HepG2 (cell line): ENCODE measurements around the gene EIF4G2. TPM values are rescaled to one million over a fixed set of nuclear protein-coding genes. Genes with fewer than 3 reads are reported as not detected.

Experiments used
- AKNA ChIP-seq: sonication (generic); formaldehyde crosslinking; IDR thresholded peaks from 2 replicates; pipeline ENCODE4 v1.4.0; 2020; ENCODE audit warnings: missing genetic modification reagents, borderline replicate concordance
- ARNT ChIP-seq: fragments of 450-650 bp; IDR thresholded peaks from 2 replicates; pipeline ENCODE4 v1.6.1; 2017
- FOXP4 ChIP-seq: sonication (generic); formaldehyde crosslinking; IDR thresholded peaks from 2 replicates; pipeline ENCODE4 v1.4.0; 2020; ENCODE audit warnings: missing genetic modification reagents
- GATA4 ChIP-seq: sonication (generic); IDR thresholded peaks from 2 replicates; pipeline ENCODE4 v1.6.1; 2016; ENCODE audit warnings: antibody characterized with exemption, low read depth, borderline replicate concordance
- NCOA2 ChIP-seq: sonication (generic); formaldehyde crosslinking; IDR thresholded peaks from 2 replicates; pipeline ENCODE4 v1.8.0; 2022; ENCODE audit warnings: inconsistent platforms
- PREB ChIP-seq: sonication (generic); formaldehyde crosslinking; IDR thresholded peaks from 2 replicates; pipeline ENCODE4 v1.4.0; 2020; ENCODE audit warnings: missing genetic modification reagents
- RBFOX2 ChIP-seq: fragments of 200-400 bp; formaldehyde crosslinking; IDR thresholded peaks from 2 replicates; pipeline ENCODE4 v1.6.1; 2017; ENCODE audit warnings: low read depth, mild to moderate bottlenecking, low read length
- RFX3 ChIP-seq: IDR thresholded peaks from 2 replicates; pipeline ENCODE4 v1.6.1; 2016; ENCODE audit warnings: missing biosample characterization, missing genetic modification reagents
- ZBTB21 ChIP-seq: sonication (generic); formaldehyde crosslinking; IDR thresholded peaks from 2 replicates; pipeline ENCODE4 v1.4.0; 2020; ENCODE audit warnings: missing genetic modification reagents
- ZBTB49 ChIP-seq: sonication (generic); formaldehyde crosslinking; IDR thresholded peaks from 2 replicates; pipeline ENCODE4 v1.4.0; 2020; ENCODE audit warnings: missing genetic modification reagents, borderline replicate concordance
- ZFYVE20 ChIP-seq: sonication (generic); formaldehyde crosslinking; IDR thresholded peaks from 2 replicates; pipeline ENCODE4 v1.8.0; 2023; ENCODE audit warnings: low read depth, mild to moderate bottlenecking, moderate library complexity, missing genetic modification reagents, borderline replicate concordance
- ZKSCAN1 ChIP-seq: fragments of 150-350 bp; IDR thresholded peaks from 2 replicates; pipeline ENCODE4 v1.6.1; 2014; ENCODE audit warnings: low read length
- ZNF17 ChIP-seq: sonication (generic); formaldehyde crosslinking; IDR thresholded peaks from 2 replicates; pipeline ENCODE4 v1.5.0; 2020; ENCODE audit warnings: mild to moderate bottlenecking, missing genetic modification reagents
- ZNF572 ChIP-seq: sonication (generic); formaldehyde crosslinking; IDR thresholded peaks from 2 replicates; pipeline ENCODE4 v1.5.1; 2020; ENCODE audit warnings: mild to moderate bottlenecking, missing genetic modification reagents
- ZNF607 ChIP-seq: sonication (generic); formaldehyde crosslinking; IDR thresholded peaks from 2 replicates; pipeline ENCODE4 v1.5.1; 2020; ENCODE audit warnings: missing genetic modification reagents, mild to moderate bottlenecking, borderline replicate concordance
- ZNF639 ChIP-seq: conservative IDR thresholded peaks from 2 replicates; pipeline ENCODE4 v1.6.1; 2018; ENCODE audit warnings: missing genetic modification reagents
- ZNF749 ChIP-seq: sonication (generic); formaldehyde crosslinking; IDR thresholded peaks from 2 replicates; pipeline ENCODE4 v1.8.0; 2022; ENCODE audit warnings: mild to moderate bottlenecking, missing genetic modification reagents, moderate library complexity, borderline replicate concordance
- polyA plus RNA-seq, 8 experiments: library from polyadenylated mRNA; depleted of rRNA in 3 of 8; stranded (reverse) in 7 of 8; unstranded in 1 of 8; fragments of >200 nt; fragmentation: Illumina TruSeq in 4 of 8; extraction: Trizol in 4 of 8; gene quantifications; 2 replicates each; pipeline versions ENCODE4 v1.2.1 to v1.2.3, GENCODE V29; 2011 to 2016; ENCODE audit warnings: low read depth in 4 of 8, missing spikeins in 1 of 8, mixed read lengths in 1 of 8; ENCODE audit not compliant: insufficient read depth in 1 of 8
- total RNA-seq, 5 experiments: library from RNA; depleted of rRNA; stranded (reverse); fragments of >200 nt; fragmentation: Illumina TruSeq; extraction: Trizol; gene quantifications; 2 replicates each; pipeline ENCODE4 v1.2.3, GENCODE V29; 2016; ENCODE audit warnings: low read depth in 1 of 5

Gene EIF4G2
- total and polyA plus RNA-seq, 2 of the 13 experiments (the other 11 are each of a cell fraction or from before 2014, with no cell fraction given), result 362 to 546 TPM

- TF ChIP-seq AKNA (CRISPR knock-in tag), result no peak
- TF ChIP-seq GATA4, result peak; percentile 85
- no peak; the same call in 1 of the 2 replicates for TF ChIP-seq FOXP4 (CRISPR knock-in tag)
- TF ChIP-seq ZKSCAN1, result no peak
- 0 out of 2 replicates have a peak, but pooled peaks have one; percentile 8 for TF ChIP-seq ZFYVE20 (CRISPR knock-in tag)
- no peak; the same call in 1 of the 2 replicates for TF ChIP-seq ZNF607 (CRISPR knock-in tag)
- peak; percentile 81; the same call in 1 of the 2 replicates for TF ChIP-seq ZNF639 (CRISPR knock-in tag)
- no peak; the same call in 1 of the 2 replicates for TF ChIP-seq PREB
- TF ChIP-seq ZNF749 (CRISPR knock-in tag), result no peak; the same call in 1 of the 2 replicates
- no peak for TF ChIP-seq RFX3
- no peak for TF ChIP-seq ZNF17 (CRISPR knock-in tag)
- 0 out of 2 replicates have a peak, but pooled peaks have one; percentile 28 for TF ChIP-seq ZBTB21 (CRISPR knock-in tag)
- peak; percentile 60; the same call in 1 of the 2 replicates for TF ChIP-seq NCOA2
- no peak for TF ChIP-seq ZBTB49 (CRISPR knock-in tag)
- peak; percentile 97 for TF ChIP-seq RBFOX2
- peak; percentile 12; the same call in 1 of the 2 replicates for TF ChIP-seq ZNF572
- no peak for TF ChIP-seq ARNT
Observed at GRCh38 chr11:10808553-10809372, at the start of gene EIF4G2 (continued).
